IPS-18c (cell line): Measurements from ENCODE around the gene SNCG.

Experiments used
- H3K4me3 ChIP-seq: 2 replicates; pipeline ENCODE4 v1.7.0; 2013; ENCODE audit warnings: low read depth, mild to moderate bottlenecking, low read length, moderate library complexity; ENCODE audit not compliant: insufficient read depth
- H3K9me3 ChIP-seq: one replicate; pipeline ENCODE4 v1.6.1; 2013; ENCODE audit warnings: mild to moderate bottlenecking, low read length, moderate library complexity; ENCODE audit not compliant: control insufficient read depth, insufficient read depth

The SNCG gene

DNA sequence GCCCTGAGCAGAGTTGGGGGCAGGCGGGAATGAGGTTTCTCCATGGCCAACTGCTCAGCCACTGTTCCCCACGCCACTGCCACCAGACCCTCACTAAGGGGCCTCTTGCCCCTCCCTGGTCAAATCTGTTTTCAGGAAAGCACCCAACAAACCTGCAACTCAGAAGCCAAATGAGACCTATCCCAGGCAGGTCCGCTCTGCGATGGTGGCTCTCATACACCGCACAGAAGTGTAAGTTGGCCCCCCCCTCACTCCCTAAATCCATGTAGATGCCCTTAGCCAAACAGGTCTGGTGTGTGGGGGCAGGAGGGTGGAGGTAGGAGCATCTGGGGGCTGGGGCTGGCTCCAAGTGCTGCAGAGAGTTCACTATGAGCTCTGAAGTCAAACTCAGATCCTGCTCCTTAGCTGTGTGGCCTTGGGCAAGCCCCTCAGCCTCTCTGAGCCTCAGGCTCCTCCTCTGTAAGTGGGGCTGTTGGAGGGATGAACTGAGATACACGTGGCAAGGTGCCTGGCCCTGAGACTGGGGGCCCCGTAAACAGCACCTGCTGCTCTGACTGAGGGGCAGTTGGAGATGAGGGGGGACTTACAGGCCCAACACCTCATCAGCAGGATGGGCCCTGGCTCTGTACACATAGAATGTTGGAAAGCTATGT lies 2.1 kb upstream of the SNCG start:
- H3K4me3 ChIP-seq: no peak overlapping the region

DNA sequence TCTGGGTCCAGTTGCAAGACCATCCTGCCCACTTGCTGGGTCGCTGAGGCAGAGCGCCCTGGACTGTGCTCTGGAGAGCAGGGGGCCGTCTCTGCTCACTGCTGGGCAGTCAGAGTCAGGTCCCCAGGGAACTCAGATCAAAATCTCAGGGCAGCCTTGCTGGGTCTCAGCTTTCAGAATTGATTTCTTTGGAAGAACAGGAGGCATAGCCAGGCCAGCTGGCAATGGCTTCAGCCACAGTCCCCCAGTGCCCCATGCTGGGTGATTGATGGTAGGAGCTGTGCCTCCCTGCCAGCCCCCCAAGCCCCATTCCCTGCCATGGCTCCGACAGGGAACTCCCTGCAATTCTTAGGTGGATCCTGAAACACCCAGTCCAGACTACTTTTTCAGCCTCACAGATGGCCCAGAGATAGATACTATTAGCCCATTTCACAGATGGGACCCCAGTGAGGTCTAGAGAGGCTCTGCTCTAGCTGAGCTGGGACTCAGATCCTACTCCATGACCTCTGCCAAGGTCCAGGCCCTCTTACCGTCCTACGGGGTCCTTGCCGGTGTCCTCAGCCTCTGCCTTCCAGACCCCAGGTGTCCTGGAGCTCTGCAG lies 1.5 kb upstream of the SNCG start:
- peaks cover 2% of the 10 kb centered on the region for H3K9me3 ChIP-seq
- H3K4me3 ChIP-seq: no peak overlapping the region

More for the DNA sequence above, 2.1 kb upstream of the SNCG start:
- H3K9me3 ChIP-seq: peaks cover 5% of the 10 kb centered on the region

DNA sequence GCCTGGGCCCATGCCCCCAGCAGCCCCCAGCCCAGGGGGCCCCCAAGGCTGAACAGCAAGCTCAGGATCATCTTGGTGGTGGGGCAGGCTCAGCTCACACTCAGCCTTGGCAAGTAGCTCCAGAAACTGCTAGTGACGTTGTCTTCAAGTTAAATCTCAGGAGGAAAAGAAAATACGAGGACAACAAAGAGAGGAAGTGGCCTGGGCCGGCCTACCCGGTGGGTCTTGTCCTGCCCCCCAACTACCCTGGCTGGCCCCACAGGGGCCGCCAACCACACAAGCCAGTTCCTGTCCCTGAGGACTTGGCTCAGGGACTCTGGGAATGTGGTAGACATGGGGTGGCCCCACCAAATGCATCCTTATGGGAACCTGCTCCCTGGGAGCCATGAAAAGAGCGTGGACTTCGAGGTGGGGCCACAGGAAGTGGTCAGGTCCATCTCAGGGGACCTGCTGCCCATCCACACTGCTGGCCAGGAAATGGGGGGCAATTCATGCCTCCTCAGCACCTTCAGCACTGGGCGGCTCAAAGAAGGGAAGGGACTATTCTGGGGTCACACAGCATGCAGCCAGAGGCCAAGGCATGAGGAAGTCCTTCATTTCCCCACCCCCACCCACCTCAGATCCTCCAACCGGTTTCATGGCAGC lies 806 bp upstream of the SNCG start, which contains the start of gene MMRN2:
Gene MMRN2 (minus strand): TSS at position 145 of the 645 bp plus-strand sequence. CDS start 74 bp downstream, at position 71.
- Histone ChIP-seq H3K4me3 (no peak within 1 kb of the TSS), H3K9me3 (no peaks in the 10 kb centered on the region)

DNA sequence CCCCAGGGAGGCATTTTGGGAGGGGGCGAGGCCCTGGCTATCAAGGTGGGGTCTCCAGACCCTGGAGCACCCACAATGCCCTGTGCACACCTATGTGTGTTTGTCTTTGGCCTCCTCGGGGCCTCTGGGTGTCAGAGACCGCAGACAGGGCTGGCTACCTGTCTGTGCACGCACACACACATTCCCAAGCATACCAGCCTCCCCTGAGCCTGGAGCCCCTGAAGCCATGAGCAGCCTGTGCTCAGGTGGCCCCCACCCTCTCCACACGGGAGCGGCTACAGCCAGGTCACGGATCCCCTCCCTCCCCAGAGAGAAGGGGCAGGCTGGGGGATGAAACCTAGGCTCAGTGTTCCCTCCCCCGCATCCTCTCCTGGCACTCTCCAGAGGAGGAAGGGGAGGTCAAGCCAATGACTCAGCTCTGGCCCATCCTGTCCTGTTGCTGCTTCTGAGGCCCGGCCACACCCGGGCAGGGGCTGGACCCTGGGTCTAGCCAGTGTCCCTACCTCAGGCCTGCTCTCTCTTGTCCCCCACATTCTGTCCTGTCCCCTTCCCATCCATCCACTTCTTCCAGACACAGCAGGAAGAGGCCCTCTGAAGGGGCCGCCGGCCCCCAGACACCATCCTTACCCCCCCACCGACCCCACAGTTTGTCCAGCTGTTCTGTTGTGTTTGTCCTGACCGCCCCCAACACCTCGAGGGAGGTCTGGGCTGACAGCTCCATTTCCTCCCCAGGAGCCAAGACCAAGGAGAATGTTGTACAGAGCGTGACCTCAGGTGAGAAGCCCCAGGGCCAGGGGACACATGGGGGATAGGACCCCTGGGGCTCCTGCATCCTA lies 720 bp downstream of the SNCG start:
- H3K4me3 ChIP-seq: no peak overlapping the region; the same call in 1 of the 2 replicates

DNA sequence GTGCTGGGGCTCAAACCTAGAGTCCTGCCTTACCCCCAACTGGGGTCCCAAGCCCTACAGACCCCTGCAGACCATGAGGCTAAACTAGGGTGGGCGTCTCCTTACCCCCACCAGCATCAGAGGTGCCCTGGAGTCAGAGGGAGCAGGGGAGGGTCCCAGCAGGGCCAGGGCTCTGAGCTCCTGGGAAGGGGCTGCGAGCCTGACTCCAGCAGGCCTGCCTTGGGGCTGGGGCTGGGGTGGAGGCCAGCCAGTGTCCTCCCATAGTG lies 1.3 kb downstream of the SNCG start:
- Histone ChIP-seq H3K4me3 (no peak overlapping the region; the same call in 1 of the 2 replicates), H3K9me3 (no peaks in the 10 kb centered on the region)

More for the DNA sequence above, 720 bp downstream of the SNCG start:
- no peaks in the 10 kb centered on the region for H3K9me3 ChIP-seq

DNA sequence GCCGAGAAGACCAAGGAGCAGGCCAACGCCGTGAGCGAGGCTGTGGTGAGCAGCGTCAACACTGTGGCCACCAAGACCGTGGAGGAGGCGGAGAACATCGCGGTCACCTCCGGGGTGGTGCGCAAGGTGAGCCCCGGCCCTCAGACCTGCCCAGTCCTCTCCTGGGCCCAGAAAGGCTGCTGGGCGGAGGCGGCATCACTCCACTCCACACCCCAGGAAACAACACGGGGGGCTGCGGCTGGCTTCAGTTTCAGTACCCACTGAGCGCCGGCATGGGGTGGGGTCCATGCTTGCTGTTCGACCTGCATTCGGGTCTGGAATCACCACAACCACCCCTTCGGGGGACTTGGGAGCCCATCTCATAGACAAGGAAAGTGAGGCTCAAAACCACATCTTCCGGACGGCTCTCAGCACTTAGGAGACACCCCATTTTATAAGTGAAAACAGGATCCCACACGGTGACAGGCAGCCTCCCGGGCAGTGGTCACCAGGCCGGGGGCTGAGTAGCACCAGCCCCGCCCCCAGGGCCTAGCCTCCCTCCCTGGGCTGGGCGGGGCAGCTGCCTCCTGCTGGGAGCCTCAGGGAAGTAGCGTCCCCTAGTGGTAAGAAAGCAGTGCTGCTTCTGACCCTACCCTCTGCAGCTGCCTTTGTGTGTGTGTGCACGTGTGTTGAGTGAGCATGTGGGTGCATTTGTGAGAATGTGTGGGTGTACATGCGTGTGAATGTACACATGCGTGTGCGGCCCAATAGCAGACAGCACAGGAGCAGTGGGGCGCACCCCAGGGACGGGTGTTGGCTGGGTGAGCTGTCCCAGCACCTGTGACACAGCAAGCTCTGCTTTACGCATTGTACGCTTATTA lies 1.8 kb downstream of the SNCG start:
- H3K4me3 ChIP-seq: no peak overlapping the region; the same call in 1 of the 2 replicates
- no peaks in the 10 kb centered on the region for H3K9me3 ChIP-seq

DNA sequence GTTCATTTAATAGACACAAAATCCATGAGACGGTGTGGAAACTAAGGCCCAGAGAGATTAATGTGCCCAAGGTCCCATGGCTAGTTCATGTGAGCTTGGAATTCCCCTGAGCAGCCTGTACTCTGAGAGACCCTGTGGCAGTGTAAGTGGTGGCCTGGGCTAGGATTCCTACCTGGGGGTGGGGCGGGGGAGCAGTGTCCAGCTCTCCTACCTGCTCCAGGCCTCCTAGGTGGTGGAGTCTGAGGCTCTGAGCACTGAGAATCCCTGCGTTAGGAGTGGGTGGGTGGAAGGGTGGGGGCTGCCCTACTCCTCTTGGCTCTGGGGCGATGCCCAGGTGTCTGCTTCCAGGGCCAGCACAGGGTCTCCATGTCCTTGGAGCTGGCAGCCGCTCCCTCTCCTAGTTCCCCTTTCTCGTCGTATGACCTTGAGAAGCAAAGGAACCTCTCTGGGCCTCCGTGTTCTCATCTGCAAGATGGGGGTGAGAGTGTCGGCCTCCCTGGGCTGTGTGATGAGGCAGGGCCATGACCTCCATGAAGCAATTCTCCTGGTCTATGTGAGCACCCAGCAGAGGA lies 2.5 kb downstream of the SNCG start:
- no peak overlapping the region for H3K4me3 ChIP-seq

DNA sequence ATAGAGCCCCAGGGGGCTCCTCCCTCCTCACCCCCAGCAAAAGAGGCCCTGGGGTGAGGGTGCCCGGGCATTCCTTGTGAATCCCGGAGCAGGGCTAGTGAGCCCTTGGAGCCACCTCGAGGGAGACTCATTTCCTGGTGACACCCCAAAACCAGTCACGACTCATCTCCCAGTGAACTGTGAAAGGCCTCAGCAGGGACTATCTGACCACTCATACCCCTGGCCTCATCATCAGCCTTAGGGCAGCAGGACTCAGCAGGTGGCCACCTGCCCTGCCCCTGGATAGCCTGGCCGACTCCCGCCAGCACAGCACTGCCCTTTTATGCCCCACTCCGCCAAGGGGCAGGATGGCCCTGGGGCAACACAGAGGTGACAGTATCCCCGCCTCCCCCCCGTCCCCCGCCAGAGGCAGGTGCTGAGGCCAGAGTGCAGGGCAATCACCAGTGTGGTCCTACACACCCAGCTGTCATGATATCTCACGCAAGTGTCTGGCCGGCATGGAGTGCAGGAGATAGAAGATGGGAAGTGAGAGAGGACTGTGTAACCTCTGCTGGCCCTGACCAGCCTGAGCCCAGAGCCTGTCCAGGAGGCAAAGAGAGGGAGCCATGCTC lies 3.2 kb downstream of the SNCG start:
- Histone ChIP-seq H3K4me3 (no peak overlapping the region), H3K9me3 (no peaks in the 10 kb centered on the region)

More for the DNA sequence above, 2.5 kb downstream of the SNCG start:
- H3K9me3 ChIP-seq: no peaks in the 10 kb centered on the region

DNA sequence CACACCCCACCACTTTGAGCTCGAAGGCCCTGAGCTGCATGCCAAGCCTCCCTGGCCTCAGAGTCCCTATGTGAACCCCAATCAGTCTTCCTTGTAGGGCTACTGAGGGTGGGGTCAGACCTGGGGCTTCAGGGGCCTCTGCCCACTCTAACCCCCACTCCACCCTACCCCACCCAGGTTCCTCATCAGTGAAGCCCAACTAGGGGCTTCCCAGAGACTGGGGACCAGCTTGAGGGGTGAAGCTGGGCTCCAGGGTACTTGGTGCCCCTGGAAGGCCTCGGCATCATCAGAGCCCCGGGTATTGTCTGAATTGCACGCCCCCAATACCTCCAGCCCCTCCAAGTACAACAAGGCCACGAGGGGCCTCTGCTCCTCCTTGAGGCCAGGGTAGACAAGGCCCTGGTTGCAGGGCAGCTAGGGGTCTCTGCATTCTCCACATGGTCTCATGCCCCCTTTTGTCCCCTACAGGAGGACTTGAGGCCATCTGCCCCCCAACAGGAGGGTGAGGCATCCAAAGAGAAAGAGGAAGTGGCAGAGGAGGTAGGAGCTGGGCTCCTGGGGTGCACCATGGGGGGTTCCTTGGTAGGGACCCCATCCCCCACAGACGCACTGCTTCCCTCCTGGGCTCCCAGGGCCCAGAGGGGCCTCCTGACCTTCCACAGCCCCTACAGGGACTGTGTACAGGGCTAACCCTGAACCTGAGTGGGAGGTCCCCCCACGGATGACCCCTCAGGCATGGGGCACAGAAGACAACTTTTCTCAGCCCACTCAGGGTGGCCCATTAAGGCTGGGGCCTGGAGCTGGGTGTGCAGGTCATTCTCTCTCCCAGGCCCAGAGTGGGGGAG lies 4.0 kb downstream of the SNCG start:
- H3K4me3 ChIP-seq: no peak overlapping the region; the same call in 1 of the 2 replicates
- no peaks in the 10 kb centered on the region for H3K9me3 ChIP-seq

DNA sequence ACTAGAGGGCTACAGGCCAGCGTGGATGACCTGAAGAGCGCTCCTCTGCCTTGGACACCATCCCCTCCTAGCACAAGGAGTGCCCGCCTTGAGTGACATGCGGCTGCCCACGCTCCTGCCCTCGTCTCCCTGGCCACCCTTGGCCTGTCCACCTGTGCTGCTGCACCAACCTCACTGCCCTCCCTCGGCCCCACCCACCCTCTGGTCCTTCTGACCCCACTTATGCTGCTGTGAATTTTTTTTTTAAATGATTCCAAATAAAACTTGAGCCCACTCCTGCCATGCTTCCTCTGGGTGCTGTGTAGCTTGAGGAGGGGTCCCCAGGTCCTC lies 4.5 kb downstream of the SNCG start:
- H3K9me3 ChIP-seq: no peaks in the 10 kb centered on the region
- no peak overlapping the region for H3K4me3 ChIP-seq

DNA sequence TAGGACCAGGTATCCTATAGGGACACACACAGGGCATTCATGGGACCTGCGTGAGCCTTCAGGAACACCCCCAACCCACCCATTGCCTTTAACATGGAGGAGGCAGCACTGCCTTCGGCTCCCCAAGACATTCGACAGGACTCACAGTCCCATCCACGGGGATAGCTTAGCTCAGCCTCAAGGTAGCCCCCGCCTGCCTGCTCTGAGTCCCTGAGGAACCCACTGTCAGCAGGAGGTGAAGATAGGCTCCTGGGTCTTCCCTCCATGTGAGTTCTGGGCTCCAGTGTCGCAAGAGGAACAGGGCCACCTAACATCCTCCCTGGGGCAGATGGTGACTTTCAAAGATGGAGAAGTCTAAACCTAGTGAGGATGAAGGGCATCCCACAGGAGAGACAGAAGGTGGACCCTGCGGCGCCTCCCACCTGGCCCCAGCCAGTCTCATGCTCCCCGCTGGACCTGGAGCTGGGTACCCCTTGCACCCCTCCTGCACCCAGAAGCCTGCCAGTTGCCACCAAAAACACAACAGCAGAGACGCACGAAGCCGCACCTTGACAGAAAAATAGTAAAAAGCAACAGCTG lies 5.0 kb downstream of the SNCG start:
- no peak overlapping the region for H3K4me3 ChIP-seq
- H3K9me3 ChIP-seq: no peaks in the 10 kb centered on the region

DNA sequence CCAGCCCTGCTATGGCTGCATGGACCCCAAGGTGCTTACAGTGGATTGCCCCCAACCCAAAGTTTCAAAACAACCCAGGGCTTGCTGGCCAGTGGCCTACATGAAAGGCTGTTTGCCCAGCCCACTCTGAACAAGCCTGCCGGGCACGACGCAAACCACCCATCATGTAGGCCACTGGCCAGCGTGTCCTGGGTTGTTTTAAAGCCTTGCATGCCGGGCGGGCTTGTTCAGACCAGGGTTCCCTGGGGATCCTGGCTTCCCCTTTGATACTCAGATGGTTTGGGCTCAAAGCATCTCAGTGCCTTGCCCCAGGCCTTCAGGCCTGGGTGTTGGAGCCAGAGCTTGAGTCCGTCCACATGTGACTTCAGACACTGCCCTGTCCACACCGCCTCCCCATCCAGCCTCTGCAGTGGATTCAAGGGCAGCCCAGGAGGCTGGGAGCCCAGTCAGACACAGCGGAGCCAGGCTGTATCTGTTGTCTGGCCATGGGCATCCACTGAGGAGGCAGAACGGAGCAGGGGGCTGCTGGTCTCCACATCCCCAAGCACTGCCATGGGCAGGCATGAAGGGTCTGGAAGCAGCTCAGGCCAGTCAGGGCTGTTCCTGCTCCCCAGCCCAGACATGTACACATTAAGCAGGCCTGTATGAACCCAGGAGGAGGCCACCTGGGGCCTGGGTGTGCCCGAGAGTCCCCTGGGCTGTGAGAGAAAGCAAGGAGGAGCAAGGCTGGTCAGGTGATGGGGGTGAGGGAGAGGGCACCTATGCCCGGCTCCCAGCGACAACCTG lies 5.9 kb downstream of the SNCG start:
- H3K9me3 ChIP-seq: no peaks in the 10 kb centered on the region

DNA sequence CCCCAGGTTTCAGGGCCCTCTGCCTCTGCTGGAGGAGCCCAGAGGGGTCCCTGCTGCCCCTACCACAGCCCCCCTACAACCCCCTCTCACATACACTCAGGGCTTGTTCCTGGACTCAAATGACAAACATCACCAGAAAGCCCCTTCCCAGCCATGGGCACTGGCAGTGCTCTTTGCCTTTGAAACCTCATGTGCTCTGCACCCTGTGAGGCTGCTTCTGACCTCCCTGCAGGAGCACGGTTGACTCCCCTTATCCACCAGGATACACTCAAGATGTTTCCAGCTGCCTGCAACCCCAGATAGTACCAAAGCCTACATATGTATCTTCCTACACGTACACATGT lies 6.4 kb downstream of the SNCG start:
- Histone ChIP-seq H3K9me3 (no peaks in the 10 kb centered on the region), H3K4me3 (no peak overlapping the region)

More for the DNA sequence above, 5.9 kb downstream of the SNCG start:
- no peak overlapping the region for H3K4me3 ChIP-seq

DNA sequence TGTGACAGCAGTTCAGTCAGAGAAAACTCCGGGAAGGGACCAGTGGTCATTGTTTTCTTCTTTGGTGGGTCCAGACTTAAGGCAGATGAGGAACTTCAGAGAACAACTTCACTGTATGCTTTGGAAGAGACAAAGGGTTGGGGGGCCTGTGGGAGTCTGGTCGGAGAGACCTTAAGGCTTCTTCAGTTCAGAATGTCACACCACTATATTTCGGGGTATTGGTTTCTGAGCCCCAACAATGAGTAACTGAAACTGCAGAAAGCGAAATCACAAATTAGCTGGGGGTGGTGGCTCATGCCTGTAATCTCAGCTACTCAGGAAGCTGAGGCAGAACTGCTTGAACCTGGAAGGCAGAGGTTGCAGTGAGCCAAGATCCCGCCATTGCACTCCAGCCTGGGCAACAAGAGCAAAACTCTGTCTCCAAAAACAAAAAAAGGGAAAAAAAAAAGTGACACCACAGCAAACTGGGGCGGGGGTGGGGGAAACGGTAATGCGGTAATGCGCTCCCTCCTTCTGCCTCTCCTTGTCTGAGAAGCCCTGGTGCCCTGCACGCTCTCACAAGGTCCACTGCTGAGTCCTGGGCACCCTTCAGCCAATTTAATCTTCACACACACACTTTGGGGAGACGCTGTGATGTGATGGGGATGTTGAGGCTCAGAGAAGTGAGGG lies 7.7 kb downstream of the SNCG start:
- no peak overlapping the region for H3K4me3 ChIP-seq
- no peaks in the 10 kb centered on the region for H3K9me3 ChIP-seq
